Keratinocyte (primary cell): ENCODE measurements around the gene BMPER. TPM values are rescaled to one million over a fixed set of nuclear protein-coding genes. Genes with fewer than 3 reads are reported as not detected.

Experiments
- DNase-seq: peaks from one replicate; pipeline ENCODE4 v3.0.0-alpha.2; 2011; ENCODE audit warnings: low read depth, missing footprints, low spot score
- FAIRE-seq: peaks from 2 replicates; lab custom pipeline; 2011; peaks lifted over from hg19 to GRCh38; lab: Jason Lieb, UNC
- H2AFZ ChIP-seq: 2 replicates; pipeline ENCODE4 v1.6.0; 2012; ENCODE audit warnings: low read length, control low read depth, inconsistent platforms; ENCODE audit not compliant: control insufficient read depth
- H3K27ac ChIP-seq: 2 replicates; pipeline ENCODE4 v1.5.1; 2011; ENCODE audit warnings: low read length; ENCODE audit not compliant: control insufficient read depth, insufficient read depth
- H3K27me3 ChIP-seq: 3 replicates; pipeline ENCODE4 v1.6.0; 2011; ENCODE audit warnings: low read length; ENCODE audit not compliant: control insufficient read depth, insufficient read depth; ENCODE audit errors: extremely low read depth
- H3K36me3 ChIP-seq, 2 experiments: 2 replicates in 1 of 2; 3 replicates in 1 of 2; pipeline ENCODE4 v1.5.1; 2011; ENCODE audit warnings: low read length in 2 of 2, mild to moderate bottlenecking in 1 of 2; ENCODE audit not compliant: control insufficient read depth in 2 of 2, insufficient read depth in 2 of 2; ENCODE audit errors: extremely low read depth in 1 of 2
- H3K4me1 ChIP-seq: 3 replicates; pipeline ENCODE4 v1.5.1; 2011; ENCODE audit warnings: low read length; ENCODE audit not compliant: control insufficient read depth, insufficient read depth; ENCODE audit errors: extremely low read depth
- H3K4me2 ChIP-seq: 3 replicates; pipeline ENCODE4 v1.6.0; 2011; ENCODE audit warnings: low read depth, low read length; ENCODE audit not compliant: control insufficient read depth, insufficient read depth; ENCODE audit errors: extremely low read depth
- H3K4me3 ChIP-seq, 3 experiments: fragments of 200-600 bp in 1 of 3; sonication (generic) in 1 of 3; 2 replicates in 2 of 3; 3 replicates in 1 of 3; pipeline ENCODE4 v1.5.1; 2011 to 2016; ENCODE audit warnings: low read length in 3 of 3, mild to moderate bottlenecking in 3 of 3, control low read depth in 2 of 3, inconsistent platforms in 1 of 3, low read depth in 1 of 3, mixed read lengths in 1 of 3, mixed run types in 1 of 3, moderate library complexity in 1 of 3; ENCODE audit not compliant: control insufficient read depth in 2 of 3, insufficient read depth in 2 of 3; ENCODE audit errors: extremely low read depth in 1 of 3
- H3K79me2 ChIP-seq: 2 replicates; pipeline ENCODE4 v1.6.0; 2012; ENCODE audit warnings: low read length; ENCODE audit not compliant: control insufficient read depth, insufficient read depth
- H3K9ac ChIP-seq: 3 replicates; pipeline ENCODE4 v1.6.0; 2011; ENCODE audit warnings: low read length; ENCODE audit not compliant: control insufficient read depth, insufficient read depth; ENCODE audit errors: extremely low read depth
- H3K9me1 ChIP-seq: 3 replicates; pipeline ENCODE4 v1.6.0; 2011; ENCODE audit warnings: low read length; ENCODE audit not compliant: control insufficient read depth, insufficient read depth; ENCODE audit errors: extremely low read depth
- H3K9me3 ChIP-seq: 2 replicates; pipeline ENCODE4 v1.5.1; 2012; ENCODE audit warnings: low read depth, low read length; ENCODE audit not compliant: control insufficient read depth
- H4K20me1 ChIP-seq: 3 replicates; pipeline ENCODE4 v1.6.0; 2011; ENCODE audit warnings: low read length; ENCODE audit not compliant: control insufficient read depth, insufficient read depth; ENCODE audit errors: extremely low read depth
- CTCF ChIP-seq, 3 experiments: IDR thresholded peaks in 1 of 3; conservative IDR thresholded peaks in 1 of 3; optimal IDR thresholded peaks in 1 of 3; 2 replicates in 2 of 3; 3 replicates in 1 of 3; pipeline versions ENCODE3 to v1.5.1; 2011; ENCODE audit warnings: low read length in 3 of 3, mild to moderate bottlenecking in 3 of 3, moderate library complexity in 2 of 3, control low read depth in 1 of 3, inconsistent platforms in 1 of 3; ENCODE audit not compliant: insufficient read depth in 2 of 3; ENCODE audit errors: extremely low read depth in 1 of 3
- EZH2 ChIP-seq: IDR thresholded peaks from one replicate; pipeline ENCODE4 v1.6.1; 2012; ENCODE audit warnings: inconsistent platforms, mild to moderate bottlenecking, low read length, moderate library complexity
- dilution Hi-C: fragments of 300-500 bp; cut with MboI; formaldehyde crosslinking; loops from one replicate; pipeline ENCODE4 v1.7.0; 2020; ENCODE audit warnings: low sequenced_read_pairs; ENCODE audit not compliant: extremely low pct_ligation_motif_present
- polyA plus RNA-seq, 5 experiments: library from polyadenylated mRNA; depleted of rRNA in 3 of 5; stranded (reverse) in 3 of 5; stranded (forward) in 1 of 5; unstranded in 1 of 5; fragments of >200 nt; gene quantifications; 1 replicate in 1 of 5; 2 replicates in 3 of 5; 3 replicates in 1 of 5; pipeline versions ENCODE4 v1.2.1 to v1.2.3, GENCODE V29; 2011 to 2012; ENCODE audit warnings: missing spikeins in 2 of 5, low read depth in 1 of 5, low replicate concordance in 1 of 5

Gene BMPER
- polyA plus RNA-seq, 1 donor (not counting 4 experiments of a cell fraction or from before 2014, with no cell fraction given) = 0.67 TPM

DNA sequence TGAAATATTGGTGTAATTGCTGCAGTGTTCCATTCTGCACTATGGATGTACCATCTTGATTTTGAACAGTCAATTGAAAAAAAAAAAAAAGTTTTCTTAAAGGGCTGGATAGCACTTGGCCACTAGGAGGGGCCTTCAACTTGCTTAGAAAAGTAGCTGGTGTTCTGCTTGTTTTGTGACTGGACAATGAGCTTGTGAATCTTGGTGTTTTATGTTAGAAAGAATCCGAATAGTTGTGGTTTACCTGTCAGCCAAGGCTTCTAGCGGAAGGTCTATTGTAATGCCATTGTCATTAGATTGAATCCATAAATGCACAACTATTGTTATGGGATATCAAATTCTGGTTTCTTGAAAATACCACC lies 77.1 kb downstream of the BMPER start:
- no peaks in the 10 kb centered on the region for H3K9me1 ChIP-seq
- no peak overlapping the region for H3K4me3 ChIP-seq
- H3K4me1 ChIP-seq = peaks cover 61% of the 10 kb centered on the region
- H3K9ac ChIP-seq = no peak overlapping the region
- H3K9me3 ChIP-seq = no peaks in the 10 kb centered on the region
- no peaks in the 10 kb centered on the region for H3K27me3 ChIP-seq
- dilution Hi-C loops = no loop called here
- FAIRE-seq (peak; percentile 73), DNase-seq (peak; percentile 49)
- TF ChIP-seq CTCF (optimal IDR thresholded peaks at IDR 0.05 in 1 of 3, IDR thresholded peaks at IDR 0.05 in 1 of 3, conservative IDR thresholded peaks at IDR 0.05 in 1 of 3; ENCODE audit: extremely low read depth in 1 of 3, insufficient read depth in 2 of 3, low read length in 3 of 3) (peak; percentile 52 to 68 (median 54)), EZH2 (no peak)
- no peaks in the 10 kb centered on the region for H3K79me2 ChIP-seq
- H3K36me3 ChIP-seq = no peaks in the 10 kb centered on the region
- H4K20me1 ChIP-seq = no peaks in the 10 kb centered on the region
- no peak overlapping the region for H2AFZ ChIP-seq
- H3K4me2 ChIP-seq = no peak overlapping the region
- H3K27ac ChIP-seq = no peak overlapping the region

GRCh38 chr7:33986451-33986850 lies 81.1 kb downstream of the BMPER start:
- H3K36me3 ChIP-seq = no peaks in the 10 kb centered on the region
- DNase-seq = no peak
- H3K4me3 ChIP-seq = no peak overlapping the region
- TF ChIP-seq CTCF (optimal IDR thresholded peaks at IDR 0.05 in 1 of 3, IDR thresholded peaks at IDR 0.05 in 1 of 3, conservative IDR thresholded peaks at IDR 0.05 in 1 of 3; ENCODE audit: extremely low read depth in 1 of 3, insufficient read depth in 2 of 3, low read length in 3 of 3) = no peak
- TF ChIP-seq EZH2 = no peak
- no peaks in the 10 kb centered on the region for H4K20me1 ChIP-seq
- no peak overlapping the region for H3K4me2 ChIP-seq
- peak; percentile 13 for FAIRE-seq
- H2AFZ ChIP-seq = no peak overlapping the region
- no peaks in the 10 kb centered on the region for H3K27me3 ChIP-seq
- no peaks in the 10 kb centered on the region for H3K79me2 ChIP-seq
- no peaks in the 10 kb centered on the region for H3K9me3 ChIP-seq
- H3K27ac ChIP-seq = peak overlapping the region; percentile 15
- dilution Hi-C loops = no loop called here
- no peaks in the 10 kb centered on the region for H3K9me1 ChIP-seq
- H3K9ac ChIP-seq = no peak overlapping the region
- H3K4me1 ChIP-seq = peaks cover 45% of the 10 kb centered on the region
